Mucosa of descending colon (tissue), 3 donors: ENCODE data around the gene ELK3. TPM values are rescaled to one million over a fixed set of nuclear protein-coding genes. Genes with fewer than 3 reads are reported as not detected.
A peak's percentile ranks its signal among the peaks of the same experiment; 100 is the strongest.

Experiments
- ATAC-seq: fragments of 200-7000 bp; cut with Tn5 transposase; one replicate; pipeline ENCODE4 v1.9.1; 2020; ENCODE audit warnings: mild to moderate bottlenecking, moderate library complexity
- DNase-seq, 3 donors: peaks; one replicate each; pipeline ENCODE4 v3.0.0-alpha.2; 2020
- H3K36me3 ChIP-seq: fragments of 200-600 bp; one replicate; pipeline ENCODE4 v1.8.0; 2021; ENCODE audit warnings: low read depth, mild to moderate bottlenecking
- H3K4me1 ChIP-seq: fragments of 200-600 bp; one replicate; pipeline ENCODE4 v1.8.0; 2021; ENCODE audit warnings: low read depth, mild to moderate bottlenecking
- H3K4me3 ChIP-seq: fragments of 200-600 bp; one replicate; pipeline ENCODE4 v1.8.0; 2021; ENCODE audit warnings: mild to moderate bottlenecking
- H3K9me3 ChIP-seq: fragments of 200-600 bp; one replicate; pipeline ENCODE4 v1.8.0; 2021; ENCODE audit warnings: mild to moderate bottlenecking
- intact Hi-C, 2 donors: fragments of 100-400 bp; cut with DNase I in 1 of 2; cut with micrococcal nuclease in 1 of 2; formaldehyde crosslinking; loops; one replicate each; pipeline versions ENCODE4 v1.11.0 to v1.11.1; 2022; cut with DNase I, micrococcal nuclease
- total RNA-seq, 3 donors: library from RNA; stranded (reverse); fragmentation: NEBNext Ultra II Directional in 2 of 3; extraction: Animal tissue kit (Norgen Biotek cat#: 25700) in 2 of 3; gene quantifications; one replicate each; pipeline versions ENCODE4 v1.2.1 to v1.2.4, GENCODE V29; 2021 to 2023
- TF ChIP-seq, protein P1 (sequence below): fragments of 200-600 bp; IDR thresholded peaks from one replicate; pipeline ENCODE4 v1.8.0; 2022; ENCODE audit warnings: antibody characterized with exemption, mild to moderate bottlenecking
- donor health status: DM: no; HTN: no; CAD: no; lungs with moderate emphysema.
- donor health status: DM: no; HTN: no; CAD: no.
- donor health status: DM: no; HTN: yes; CAD: no.

ELK3 gene
- total RNA-seq, 3 donors from 2014 or later = 7.6 to 17.2 (median 12.0) TPM

DNA sequence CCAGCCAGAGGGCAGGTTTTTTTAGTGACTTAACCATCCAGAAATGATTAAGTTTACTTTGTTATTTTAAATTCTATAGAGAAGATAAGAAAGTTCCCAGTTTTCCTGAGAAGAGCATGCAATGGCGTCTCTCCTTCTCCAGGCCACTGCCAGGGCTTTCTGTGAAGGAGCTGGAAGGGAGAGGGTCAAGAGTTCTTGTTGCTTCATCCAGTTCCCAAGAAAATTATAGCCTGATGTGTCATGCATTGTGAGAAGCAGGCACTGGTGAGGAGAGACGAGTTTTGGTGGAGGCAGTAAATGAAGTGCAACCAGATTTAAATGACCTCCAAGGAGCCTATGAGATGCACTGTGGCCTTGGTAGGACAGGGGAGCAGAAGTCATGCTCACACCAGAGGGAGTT is 14.2 kb downstream of the ELK3 start:
- peaks cover 3% of the 10 kb centered on the region for H3K4me1 ChIP-seq
- intact Hi-C loops = no loop called here
- H3K36me3 ChIP-seq = no peaks in the 10 kb centered on the region
- TF ChIP-seq, protein P1, sequence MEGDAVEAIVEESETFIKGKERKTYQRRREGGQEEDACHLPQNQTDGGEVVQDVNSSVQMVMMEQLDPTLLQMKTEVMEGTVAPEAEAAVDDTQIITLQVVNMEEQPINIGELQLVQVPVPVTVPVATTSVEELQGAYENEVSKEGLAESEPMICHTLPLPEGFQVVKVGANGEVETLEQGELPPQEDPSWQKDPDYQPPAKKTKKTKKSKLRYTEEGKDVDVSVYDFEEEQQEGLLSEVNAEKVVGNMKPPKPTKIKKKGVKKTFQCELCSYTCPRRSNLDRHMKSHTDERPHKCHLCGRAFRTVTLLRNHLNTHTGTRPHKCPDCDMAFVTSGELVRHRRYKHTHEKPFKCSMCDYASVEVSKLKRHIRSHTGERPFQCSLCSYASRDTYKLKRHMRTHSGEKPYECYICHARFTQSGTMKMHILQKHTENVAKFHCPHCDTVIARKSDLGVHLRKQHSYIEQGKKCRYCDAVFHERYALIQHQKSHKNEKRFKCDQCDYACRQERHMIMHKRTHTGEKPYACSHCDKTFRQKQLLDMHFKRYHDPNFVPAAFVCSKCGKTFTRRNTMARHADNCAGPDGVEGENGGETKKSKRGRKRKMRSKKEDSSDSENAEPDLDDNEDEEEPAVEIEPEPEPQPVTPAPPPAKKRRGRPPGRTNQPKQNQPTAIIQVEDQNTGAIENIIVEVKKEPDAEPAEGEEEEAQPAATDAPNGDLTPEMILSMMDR = no peak
- ATAC-seq (peak; percentile 9), DNase-seq (no peak)
- no peak overlapping the region for H3K4me3 ChIP-seq
- no peaks in the 10 kb centered on the region for H3K9me3 ChIP-seq

DNA sequence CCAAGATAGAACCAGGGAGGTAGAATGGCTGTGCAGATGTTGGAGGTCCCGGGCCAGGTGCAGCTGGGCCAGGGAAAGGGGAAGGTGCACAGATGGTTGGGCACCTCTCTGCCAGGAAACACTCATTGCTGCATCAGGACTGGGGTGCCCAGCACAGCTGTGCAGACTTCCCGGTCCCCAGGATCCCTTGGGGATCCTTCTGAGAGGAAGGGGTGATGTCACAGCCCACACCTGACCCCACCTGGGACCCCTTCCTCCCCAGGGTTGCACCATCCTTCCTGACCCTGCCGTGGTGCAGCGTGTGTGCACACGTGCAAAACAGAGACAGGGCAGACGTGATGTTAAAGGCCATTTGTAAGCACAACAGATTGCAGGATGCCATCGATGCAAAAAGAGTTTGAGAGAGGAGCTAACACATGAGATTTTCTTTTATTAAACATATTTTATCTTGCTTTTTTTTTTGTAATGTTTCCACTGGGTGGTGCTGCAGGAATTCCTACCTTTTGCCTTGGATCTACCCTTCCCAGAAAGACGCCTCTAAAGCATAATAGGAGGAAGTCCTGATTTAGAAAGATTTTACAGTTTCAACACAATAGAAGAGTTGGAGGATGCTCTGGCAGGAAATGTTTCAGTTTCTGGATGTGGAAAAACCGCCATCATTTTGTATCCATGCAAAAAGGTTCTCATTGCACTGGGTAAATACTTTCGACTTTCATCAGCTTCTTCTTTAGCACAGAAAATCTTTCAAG is 14.8 kb downstream of the ELK3 start:
- Histone ChIP-seq H3K4me1 (peaks cover 3% of the 10 kb centered on the region), H3K4me3 (no peak overlapping the region), H3K36me3 (no peaks in the 10 kb centered on the region), H3K9me3 (no peaks in the 10 kb centered on the region)
- intact Hi-C loops = no loop called here
- peak in 1 of 3 donors; percentile 60 for DNase-seq
- peak; percentile 52 for ATAC-seq
- TF ChIP-seq, protein P1 = no peak

DNA sequence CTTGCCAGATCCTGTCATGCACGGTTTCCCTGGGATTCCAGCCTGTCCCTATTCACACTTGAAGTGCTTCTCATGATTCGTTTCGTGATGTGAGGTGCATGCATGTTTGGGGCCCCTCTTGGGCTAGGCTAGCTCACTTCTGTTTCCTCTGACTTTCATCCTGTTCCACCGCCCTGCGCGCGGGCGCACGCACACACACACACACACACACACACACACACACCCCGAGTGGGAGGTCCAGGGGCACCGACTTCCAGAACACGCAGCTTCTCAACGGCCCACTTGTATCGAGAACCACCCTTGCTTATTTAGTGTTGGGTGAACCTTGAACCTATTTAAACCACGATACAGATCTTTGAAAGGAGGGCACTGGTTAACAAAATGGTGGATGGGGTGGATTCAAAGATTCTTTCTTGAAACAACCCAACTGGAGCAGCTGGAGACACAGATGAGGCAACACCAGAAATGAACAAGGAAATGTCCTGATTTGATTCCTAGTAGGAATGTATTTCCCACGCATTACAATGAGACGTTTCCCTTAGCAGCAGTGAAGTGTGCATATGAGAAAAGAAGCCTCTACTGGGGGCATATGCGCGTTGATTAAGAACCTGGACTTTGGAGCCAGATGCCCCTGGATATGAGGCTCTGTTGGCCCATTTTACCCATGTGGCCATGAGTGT is 16.3 kb downstream of the ELK3 start:
- intact Hi-C loops = no loop called here
- H3K4me3 ChIP-seq = no peak overlapping the region
- H3K4me1 ChIP-seq = peaks cover 10% of the 10 kb centered on the region
- H3K36me3 ChIP-seq = no peaks in the 10 kb centered on the region
- H3K9me3 ChIP-seq = no peaks in the 10 kb centered on the region
- DNase-seq (peak in 1 of 3 donors; percentile 30), ATAC-seq (peak; percentile 51)
- TF ChIP-seq, protein P1 = no peak

DNA sequence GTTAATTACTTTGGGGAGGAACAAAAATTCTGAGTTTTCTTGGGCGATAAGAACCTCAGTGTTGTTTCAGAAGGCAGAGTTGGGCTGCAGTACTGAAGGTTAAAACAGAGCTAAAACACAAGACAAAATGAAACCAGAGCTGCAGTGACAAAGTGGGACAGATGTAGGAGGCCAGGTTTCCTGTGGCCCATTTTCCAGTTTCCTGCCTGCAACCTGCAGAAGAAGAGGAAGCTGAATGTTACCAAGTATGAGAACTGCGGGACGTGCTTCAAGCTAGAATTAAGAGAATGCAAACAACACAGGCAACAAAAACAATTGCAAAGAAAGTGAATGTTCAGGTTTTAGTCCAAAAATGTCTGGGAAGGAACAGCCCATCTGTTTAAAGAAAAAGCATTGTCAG is 17.8 kb downstream of the ELK3 start:
- intact Hi-C loops = no loop called here
- ATAC-seq = no peak
- DNase-seq = no peak
- Histone ChIP-seq H3K9me3 (no peaks in the 10 kb centered on the region), H3K4me3 (no peak overlapping the region), H3K4me1 (peaks cover 10% of the 10 kb centered on the region), H3K36me3 (no peaks in the 10 kb centered on the region)
- TF ChIP-seq, protein P1 = no peak

DNA sequence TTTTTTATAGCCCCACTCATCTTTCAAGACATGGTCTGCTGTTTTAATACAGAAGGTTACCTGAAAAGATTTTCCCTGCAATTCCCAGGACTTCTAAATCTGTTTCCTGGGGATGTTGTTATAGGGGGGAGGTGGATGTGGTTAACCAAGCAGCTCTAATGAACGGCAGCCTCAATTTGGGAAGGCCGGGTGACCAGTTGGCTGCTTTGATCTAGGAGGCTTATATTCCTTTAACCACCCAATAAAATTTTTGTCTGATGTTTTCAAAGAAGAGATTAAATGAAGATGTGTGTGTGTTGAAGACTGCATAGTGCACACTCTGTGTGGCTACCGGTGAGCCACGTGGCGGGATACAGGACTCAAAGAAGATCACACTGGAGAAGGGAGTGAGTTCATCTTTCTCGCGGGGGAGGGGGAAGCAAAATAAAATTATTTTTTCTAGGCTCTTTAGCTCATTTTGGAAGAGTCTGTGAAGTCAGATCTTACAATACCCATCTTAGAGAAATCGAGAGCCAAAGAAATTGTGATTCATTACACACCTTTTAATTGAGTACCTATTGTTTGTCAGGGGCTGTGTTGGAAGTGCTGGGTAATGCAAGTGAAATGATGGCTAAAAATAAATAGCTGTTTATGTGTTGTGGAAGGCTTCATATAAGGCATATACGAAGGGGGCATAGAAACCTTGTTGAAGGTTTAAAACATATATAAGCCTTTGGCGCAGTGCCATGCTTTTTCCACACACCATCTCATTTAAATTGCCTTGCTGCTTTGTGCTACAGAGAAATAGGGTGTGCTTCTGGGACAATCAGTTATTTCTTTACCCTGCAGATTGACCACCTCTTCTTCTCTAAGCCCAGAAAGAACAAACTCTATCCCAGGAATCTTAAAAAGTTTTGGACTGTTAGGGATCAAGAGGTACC is 18.5 kb downstream of the ELK3 start:
- intact Hi-C loops = no loop called here
- ATAC-seq (no peak), DNase-seq (no peak)
- no peaks in the 10 kb centered on the region for H3K36me3 ChIP-seq
- H3K4me1 ChIP-seq = peaks cover 7% of the 10 kb centered on the region
- H3K4me3 ChIP-seq = no peak overlapping the region
- H3K9me3 ChIP-seq = no peaks in the 10 kb centered on the region
- TF ChIP-seq, protein P1 = no peak
